ENCODE results near the gene E4F1. TPM values are rescaled to one million over a fixed set of nuclear protein-coding genes. Genes with fewer than 3 reads are reported as not detected.

Gene E4F1
- total and polyA plus RNA-seq, 2 donors (not counting 1 experiment from before 2014, with no cell fraction given) = 41.8 to 70.9 TPM

GRCh38 chr16:2180461-2180860, 42.9 kb upstream of the E4F1 start:
- ATAC-seq (ENCODE audit: low read depth) = no peak
- Histone ChIP-seq H3K79me2 (ENCODE audit: control insufficient read depth, insufficient read depth, low read length) (no peaks in the 10 kb centered on the region), H4K20me1 (ENCODE audit: control insufficient read depth, insufficient read depth, low read length, poor library complexity, severe bottlenecking) (no peaks in the 10 kb centered on the region), H3K27me3 (replicated peaks in 1 of 4; ENCODE audit: control extremely low read depth in 1 of 4, control insufficient read depth in 3 of 4, insufficient read depth in 4 of 4, low read length in 3 of 4) (no peaks in the 10 kb centered on the region), H2AFZ (ENCODE audit: insufficient read depth, low read depth, low read length, poor library complexity, severe bottlenecking) (no peak overlapping the region), H3K9me3 (ENCODE audit: control extremely low read depth in 1 of 3, control insufficient read depth in 2 of 3, insufficient read depth in 1 of 3, low read length in 2 of 3) (no peaks in the 10 kb centered on the region), H3K4me3 (ENCODE audit: control extremely low read depth in 1 of 5, extremely low read depth in 1 of 5, insufficient read depth in 1 of 5, low read depth in 2 of 5, low read length in 4 of 5) (no peak overlapping the region), H3K4me1 (ENCODE audit: control insufficient read depth in 2 of 2, insufficient read depth in 2 of 2, low read length in 2 of 2) (no peaks in the 10 kb centered on the region), H3K4me2 (replicated peaks; ENCODE audit: low read depth, low read length, poor library complexity, severe bottlenecking) (no peak overlapping the region), H3K36me3 (replicated peaks in 1 of 2; ENCODE audit: control extremely low read depth in 1 of 2, control insufficient read depth in 1 of 2, extremely low read depth in 1 of 2, insufficient read depth in 2 of 2, low read length in 1 of 2) (peaks cover 0 to 9% of the 10 kb centered on the region in 2 experiments), H3K27ac (ENCODE audit: low read length in 2 of 2) (no peak overlapping the region), H3K9ac (ENCODE audit: low read length) (no peak overlapping the region)
- Mint-ChIP-seq H3K9me3 (ENCODE audit: insufficient read depth) (no peaks in the 10 kb centered on the region), H3K4me1 (peaks cover 7% of the 10 kb centered on the region), H3K27me3 (no peaks in the 10 kb centered on the region), H3K4me3 (no peak overlapping the region), H3K27ac (no peak overlapping the region)
- POLR2A ChIA-PET = no interaction called here
- WGBS (ENCODE audit: insufficient coverage) = 96% methylated on average over 43 of the region's 43 CpGs
- TF ChIP-seq CTCF (IDR thresholded peaks at IDR 0.05) (no peak), EZH2 (IDR thresholded peaks at IDR 0.05; ENCODE audit: borderline replicate concordance, insufficient read depth, low read depth, low read length, poor library complexity, severe bottlenecking) (no peak)
- intact Hi-C loops (cut with micrococcal nuclease) = no loop called here
- CTCF ChIA-PET = no interaction called here
- no peak for DNase-seq

GRCh38 chr16:2180962-2181923, 42.1 kb upstream of the E4F1 start:
- H3K4me3 Mint-ChIP-seq = no peak overlapping the region
- peaks cover 7% of the 10 kb centered on the region for H3K4me1 Mint-ChIP-seq
- Histone ChIP-seq H3K4me1 (ENCODE audit: control insufficient read depth in 2 of 2, insufficient read depth in 2 of 2, low read length in 2 of 2) (no peaks in the 10 kb centered on the region), H3K27ac (ENCODE audit: low read length in 2 of 2) (no peak overlapping the region), H3K4me3 (ENCODE audit: control extremely low read depth in 1 of 5, extremely low read depth in 1 of 5, insufficient read depth in 1 of 5, low read depth in 2 of 5, low read length in 4 of 5) (no peak overlapping the region), H3K9ac (ENCODE audit: low read length) (no peak overlapping the region), H3K27me3 (replicated peaks in 1 of 4; ENCODE audit: control extremely low read depth in 1 of 4, control insufficient read depth in 3 of 4, insufficient read depth in 4 of 4, low read length in 3 of 4) (no peaks in the 10 kb centered on the region), H3K9me3 (ENCODE audit: control extremely low read depth in 1 of 3, control insufficient read depth in 2 of 3, insufficient read depth in 1 of 3, low read length in 2 of 3) (no peaks in the 10 kb centered on the region), H2AFZ (ENCODE audit: insufficient read depth, low read depth, low read length, poor library complexity, severe bottlenecking) (no peak overlapping the region), H4K20me1 (ENCODE audit: control insufficient read depth, insufficient read depth, low read length, poor library complexity, severe bottlenecking) (no peaks in the 10 kb centered on the region), H3K79me2 (ENCODE audit: control insufficient read depth, insufficient read depth, low read length) (no peaks in the 10 kb centered on the region), H3K36me3 (replicated peaks in 1 of 2; ENCODE audit: control extremely low read depth in 1 of 2, control insufficient read depth in 1 of 2, extremely low read depth in 1 of 2, insufficient read depth in 2 of 2, low read length in 1 of 2) (peaks cover 0 to 7% of the 10 kb centered on the region in 2 experiments), H3K4me2 (replicated peaks; ENCODE audit: low read depth, low read length, poor library complexity, severe bottlenecking) (no peak overlapping the region)
- H3K27me3 Mint-ChIP-seq = no peaks in the 10 kb centered on the region
- TF ChIP-seq EZH2 (IDR thresholded peaks at IDR 0.05; ENCODE audit: borderline replicate concordance, insufficient read depth, low read depth, low read length, poor library complexity, severe bottlenecking) = no peak
- no peak for TF ChIP-seq CTCF (IDR thresholded peaks at IDR 0.05)
- no peak for DNase-seq
- POLR2A ChIA-PET = no interaction called here
- CTCF ChIA-PET = no interaction called here
- intact Hi-C loops (cut with micrococcal nuclease) = no loop called here
- no peak for ATAC-seq (ENCODE audit: low read depth)
- no peak overlapping the region for H3K27ac Mint-ChIP-seq
- 92% methylated on average over 41 of the region's 46 CpGs for WGBS (ENCODE audit: insufficient coverage)
- H3K9me3 Mint-ChIP-seq (ENCODE audit: insufficient read depth) = no peaks in the 10 kb centered on the region

Measured in B cell (primary cell).